ENCODE data around the gene NLRP10.

The NLRP10 gene

DNA sequence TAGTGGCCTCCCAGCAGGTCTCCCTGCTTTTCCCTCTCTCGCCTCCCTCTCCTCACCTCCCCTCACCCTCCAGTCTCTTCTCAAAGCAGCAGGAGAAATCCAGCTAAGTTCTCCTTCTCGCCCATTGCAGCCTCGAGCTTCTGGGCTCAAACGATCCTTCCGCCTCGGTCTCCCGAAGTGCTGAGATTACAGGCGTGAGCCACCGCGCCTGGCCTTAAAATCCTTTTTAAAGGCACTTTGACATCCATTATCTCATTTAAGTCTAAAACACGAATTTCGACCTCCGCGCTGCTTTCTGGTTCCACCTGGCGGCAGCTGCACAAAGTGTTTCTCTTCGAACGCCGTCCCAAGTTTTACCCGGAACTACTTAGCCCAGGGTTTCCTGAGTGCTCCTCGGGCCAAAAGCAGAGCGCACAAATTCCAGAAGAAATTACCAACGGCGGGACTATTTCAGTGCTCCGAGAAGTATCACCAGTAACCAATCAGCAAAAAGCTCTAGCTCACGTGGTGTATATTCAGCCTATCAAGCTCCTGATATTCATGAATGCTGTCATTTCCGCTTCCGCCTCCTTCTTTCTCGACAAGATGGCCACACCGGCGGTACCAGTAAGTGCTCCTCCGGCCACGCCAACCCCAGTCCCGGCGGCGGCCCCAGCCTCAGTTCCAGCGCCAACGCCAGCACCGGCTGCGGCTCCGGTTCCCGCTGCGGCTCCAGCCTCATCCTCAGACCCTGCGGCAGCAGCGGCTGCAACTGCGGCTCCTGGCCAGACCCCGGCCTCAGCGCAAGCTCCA lies 21.7 kb upstream of the NLRP10 start, which contains the start of gene EIF3F:
EIF3F (plus strand) TSS at position 570 of the 792 bp plus-strand sequence; CDS start at position 586, 16 bp downstream.
- TF ChIP-seq, protein P1, sequence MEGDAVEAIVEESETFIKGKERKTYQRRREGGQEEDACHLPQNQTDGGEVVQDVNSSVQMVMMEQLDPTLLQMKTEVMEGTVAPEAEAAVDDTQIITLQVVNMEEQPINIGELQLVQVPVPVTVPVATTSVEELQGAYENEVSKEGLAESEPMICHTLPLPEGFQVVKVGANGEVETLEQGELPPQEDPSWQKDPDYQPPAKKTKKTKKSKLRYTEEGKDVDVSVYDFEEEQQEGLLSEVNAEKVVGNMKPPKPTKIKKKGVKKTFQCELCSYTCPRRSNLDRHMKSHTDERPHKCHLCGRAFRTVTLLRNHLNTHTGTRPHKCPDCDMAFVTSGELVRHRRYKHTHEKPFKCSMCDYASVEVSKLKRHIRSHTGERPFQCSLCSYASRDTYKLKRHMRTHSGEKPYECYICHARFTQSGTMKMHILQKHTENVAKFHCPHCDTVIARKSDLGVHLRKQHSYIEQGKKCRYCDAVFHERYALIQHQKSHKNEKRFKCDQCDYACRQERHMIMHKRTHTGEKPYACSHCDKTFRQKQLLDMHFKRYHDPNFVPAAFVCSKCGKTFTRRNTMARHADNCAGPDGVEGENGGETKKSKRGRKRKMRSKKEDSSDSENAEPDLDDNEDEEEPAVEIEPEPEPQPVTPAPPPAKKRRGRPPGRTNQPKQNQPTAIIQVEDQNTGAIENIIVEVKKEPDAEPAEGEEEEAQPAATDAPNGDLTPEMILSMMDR (conservative IDR thresholded peaks at IDR 0.05; ENCODE audit: low read depth, low read length), result peak; percentile 85
- H3K4me3 ChIP-seq (ENCODE audit: low read depth, low read length), result peak within 1 kb of the TSS; percentile 74
- DNase-seq (ENCODE audit: low read depth), result peak; percentile 100

DNA sequence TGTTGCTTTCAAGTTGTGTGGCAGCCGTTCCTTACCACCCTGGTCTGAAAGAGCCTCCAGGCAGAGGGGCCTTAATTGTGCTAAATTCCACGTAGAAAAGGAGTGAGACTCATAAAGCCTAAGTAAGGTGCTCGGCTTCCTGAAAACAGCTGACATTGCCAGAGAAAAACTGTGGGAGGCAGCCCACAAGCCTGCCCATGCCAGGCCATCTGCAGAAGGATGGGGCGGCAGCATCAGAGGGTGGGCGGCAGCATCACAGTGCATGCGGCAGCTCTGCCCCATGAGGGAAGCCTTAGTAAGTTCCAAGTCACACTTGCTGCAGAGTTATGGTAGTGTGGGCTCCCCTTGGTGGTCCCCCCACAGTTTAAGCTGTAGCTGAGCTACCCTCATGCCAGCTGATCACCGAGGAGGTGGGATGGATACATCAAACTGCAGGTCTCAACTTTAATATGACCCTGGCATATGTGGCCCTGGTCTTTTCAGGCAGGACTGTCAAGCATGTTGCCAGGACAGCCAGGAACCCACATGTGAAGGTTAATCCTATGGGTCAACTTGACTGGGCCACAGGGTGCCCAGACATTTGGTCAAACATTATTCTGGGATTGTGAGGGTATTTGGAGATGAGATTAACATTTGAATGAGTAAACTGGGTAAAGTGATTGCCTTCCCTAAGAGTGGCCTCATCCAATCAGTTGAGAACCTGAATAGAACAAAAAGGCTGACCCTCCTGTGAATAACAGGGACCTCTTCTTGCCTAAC lies 18.8 kb upstream of the NLRP10 start:
- no peak overlapping the region for H3K4me3 ChIP-seq (ENCODE audit: low read depth, low read length)
- TF ChIP-seq, protein P1 (conservative IDR thresholded peaks at IDR 0.05; ENCODE audit: low read depth, low read length), result no peak
- DNase-seq (ENCODE audit: low read depth), result no peak

DNA sequence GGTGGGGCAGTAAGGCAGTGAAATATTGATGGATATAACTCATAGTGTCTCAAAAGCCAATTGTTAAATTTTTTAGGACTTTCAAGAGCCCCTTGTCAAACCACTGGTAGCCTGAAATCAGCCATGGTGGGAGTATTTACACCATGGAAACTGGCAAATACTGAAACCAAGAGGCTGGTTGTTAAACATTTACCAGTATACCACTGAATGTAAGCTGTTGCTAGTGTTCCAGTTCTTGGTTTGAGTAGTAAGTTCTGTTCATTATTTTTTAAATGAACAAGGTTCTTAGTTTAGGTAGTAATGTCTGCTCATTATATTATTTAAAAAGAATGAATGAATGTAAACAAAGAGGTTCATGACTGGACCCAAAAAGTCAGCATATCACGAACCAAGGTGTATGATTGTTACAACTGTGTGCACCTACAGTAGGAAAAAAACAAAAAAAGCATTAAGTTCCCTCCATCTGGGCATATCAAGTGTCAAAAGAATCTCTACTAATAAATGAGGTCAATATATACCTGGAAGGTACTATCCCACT lies 17.4 kb upstream of the NLRP10 start:
- no peak for DNase-seq (ENCODE audit: low read depth)
- H3K4me3 ChIP-seq (ENCODE audit: low read depth, low read length), result no peak overlapping the region
- TF ChIP-seq, protein P1 (conservative IDR thresholded peaks at IDR 0.05; ENCODE audit: low read depth, low read length), result no peak

DNA sequence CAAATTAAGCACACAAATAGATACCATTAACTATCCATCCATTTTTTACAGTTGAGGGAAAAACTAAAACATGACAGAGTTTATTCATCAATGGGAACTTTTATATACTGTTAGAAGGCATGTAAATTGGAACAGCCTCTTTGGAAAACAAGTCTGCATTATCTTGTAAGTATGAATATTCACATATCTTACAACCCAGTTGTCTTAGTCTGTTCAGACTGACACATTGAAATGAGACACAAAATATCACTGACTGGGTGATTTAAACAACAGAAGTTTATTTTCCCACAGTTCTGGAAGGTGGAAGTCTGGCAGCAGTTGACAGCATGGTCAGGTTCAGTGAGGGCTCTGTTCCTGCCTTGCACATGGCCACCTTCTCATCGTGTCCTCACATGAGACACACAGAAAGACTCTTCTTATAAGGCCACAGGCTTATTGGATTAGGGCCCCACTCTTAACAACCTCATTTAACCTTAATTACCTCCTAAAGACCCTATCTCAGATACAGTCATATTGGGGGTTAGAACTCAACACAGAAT lies 16.4 kb upstream of the NLRP10 start:
- no peak overlapping the region for H3K4me3 ChIP-seq (ENCODE audit: low read depth, low read length)
- no peak for DNase-seq (ENCODE audit: low read depth)
- TF ChIP-seq, protein P1 (conservative IDR thresholded peaks at IDR 0.05; ENCODE audit: low read depth, low read length), result no peak

DNA sequence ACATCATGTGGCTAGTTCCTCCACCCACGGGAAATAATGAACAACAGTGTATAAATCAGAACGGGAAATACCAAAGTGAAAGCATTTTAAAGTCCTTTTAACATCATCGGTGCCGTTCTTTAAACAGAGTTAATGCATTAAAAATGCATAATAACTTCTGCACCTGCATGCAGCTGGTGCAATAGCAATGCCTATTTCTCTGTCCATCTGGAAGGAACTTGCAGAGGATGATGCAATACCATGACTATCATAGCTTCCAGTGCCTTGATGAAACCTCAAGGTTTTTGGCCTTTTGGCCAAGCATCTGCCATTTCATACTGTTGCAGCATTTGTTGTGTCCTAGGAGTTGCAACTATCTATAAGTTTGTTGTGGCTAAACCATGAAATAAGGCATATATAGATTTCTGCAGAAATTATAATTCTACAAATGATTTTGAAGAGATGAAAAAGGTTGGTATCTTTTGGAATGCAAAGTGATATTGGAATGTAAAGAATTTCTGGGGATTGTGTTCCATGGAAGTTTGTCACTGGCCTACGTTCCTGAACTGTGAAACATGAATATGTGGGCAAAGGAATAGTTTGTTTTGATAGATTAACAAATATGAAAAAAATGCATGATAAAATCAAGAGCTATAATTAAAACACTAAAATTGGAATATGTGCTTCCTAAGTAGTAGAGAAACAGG lies 12.1 kb upstream of the NLRP10 start:
- peak overlapping the region; percentile 3 for H3K4me3 ChIP-seq (ENCODE audit: low read depth, low read length)
- TF ChIP-seq, protein P1 (conservative IDR thresholded peaks at IDR 0.05; ENCODE audit: low read depth, low read length), result no peak
- DNase-seq (ENCODE audit: low read depth), result peak; percentile 89

DNA sequence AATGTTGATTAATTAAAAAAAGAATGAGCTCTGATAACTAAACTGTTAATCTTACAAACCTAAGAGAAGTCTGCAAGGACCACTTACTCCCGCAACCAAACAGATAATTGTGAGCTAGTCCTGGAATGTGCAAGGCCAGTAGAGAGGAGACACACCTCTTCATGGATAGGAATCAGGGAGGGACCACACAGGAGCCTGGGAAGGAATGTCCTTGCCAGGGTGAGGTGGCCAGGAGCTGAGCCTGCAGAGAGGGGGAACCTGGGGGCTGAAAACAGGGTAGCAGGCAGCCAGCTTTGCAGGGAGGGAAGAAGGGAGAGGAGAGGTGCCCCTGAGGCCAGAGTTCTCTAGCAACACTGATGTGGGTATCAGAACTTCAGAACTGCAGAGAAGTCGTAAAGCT lies 9.4 kb upstream of the NLRP10 start:
- H3K4me3 ChIP-seq (ENCODE audit: low read depth, low read length), result no peak overlapping the region
- TF ChIP-seq, protein P1 (conservative IDR thresholded peaks at IDR 0.05; ENCODE audit: low read depth, low read length), result no peak
- no peak for DNase-seq (ENCODE audit: low read depth)

Data from choroid plexus epithelial cell (primary cell).